ENCODE results near the gene APOA1.

DNA sequence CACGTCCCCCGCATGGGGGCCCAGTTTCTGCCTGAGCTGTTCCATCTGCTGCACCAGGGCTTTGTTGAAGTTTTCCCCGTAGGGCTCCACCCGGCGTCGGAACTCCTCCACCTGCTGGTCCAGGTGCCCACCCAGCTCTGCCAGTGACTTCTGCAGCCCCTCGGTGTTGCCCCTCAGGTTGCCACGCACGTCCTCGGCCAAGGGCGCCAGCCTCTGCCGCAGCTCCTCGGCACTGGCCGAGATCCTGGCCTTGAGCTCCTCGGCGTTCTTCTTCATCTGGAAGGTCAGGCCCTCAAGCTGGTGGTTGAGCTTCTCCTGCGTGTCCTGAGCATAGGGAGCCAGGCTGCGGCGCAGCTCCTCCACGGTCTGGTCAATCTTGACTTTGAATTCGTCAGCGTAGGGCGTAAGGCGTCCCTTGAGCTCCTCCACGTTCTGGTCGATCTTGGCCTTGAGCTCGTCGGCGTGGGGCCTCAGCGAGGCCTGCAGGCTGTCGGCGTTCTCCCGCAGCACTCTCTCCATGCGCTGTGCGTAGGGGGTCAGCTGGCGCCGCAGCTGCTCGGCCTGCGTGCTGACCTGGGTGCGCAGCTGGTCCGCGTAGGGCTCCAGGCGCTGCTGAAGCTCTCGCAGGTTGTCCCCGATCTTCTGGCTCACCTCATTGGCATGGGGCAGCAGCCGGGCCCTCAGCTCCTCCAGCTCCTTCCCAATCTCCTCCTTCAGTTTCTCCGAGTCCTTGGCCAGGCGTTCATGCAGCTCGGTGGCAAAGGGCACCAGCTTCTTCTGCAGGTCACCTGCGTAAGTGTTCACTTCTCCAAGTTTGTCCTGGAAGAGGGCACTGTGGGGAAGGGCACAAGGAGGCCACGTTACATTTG, 16.1 kb downstream of the APOA1 start:
- TF ChIP-seq, protein P1, sequence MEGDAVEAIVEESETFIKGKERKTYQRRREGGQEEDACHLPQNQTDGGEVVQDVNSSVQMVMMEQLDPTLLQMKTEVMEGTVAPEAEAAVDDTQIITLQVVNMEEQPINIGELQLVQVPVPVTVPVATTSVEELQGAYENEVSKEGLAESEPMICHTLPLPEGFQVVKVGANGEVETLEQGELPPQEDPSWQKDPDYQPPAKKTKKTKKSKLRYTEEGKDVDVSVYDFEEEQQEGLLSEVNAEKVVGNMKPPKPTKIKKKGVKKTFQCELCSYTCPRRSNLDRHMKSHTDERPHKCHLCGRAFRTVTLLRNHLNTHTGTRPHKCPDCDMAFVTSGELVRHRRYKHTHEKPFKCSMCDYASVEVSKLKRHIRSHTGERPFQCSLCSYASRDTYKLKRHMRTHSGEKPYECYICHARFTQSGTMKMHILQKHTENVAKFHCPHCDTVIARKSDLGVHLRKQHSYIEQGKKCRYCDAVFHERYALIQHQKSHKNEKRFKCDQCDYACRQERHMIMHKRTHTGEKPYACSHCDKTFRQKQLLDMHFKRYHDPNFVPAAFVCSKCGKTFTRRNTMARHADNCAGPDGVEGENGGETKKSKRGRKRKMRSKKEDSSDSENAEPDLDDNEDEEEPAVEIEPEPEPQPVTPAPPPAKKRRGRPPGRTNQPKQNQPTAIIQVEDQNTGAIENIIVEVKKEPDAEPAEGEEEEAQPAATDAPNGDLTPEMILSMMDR (IDR thresholded peaks at IDR 0.05) = no peak
- TF ChIP-seq POLR2A (IDR thresholded peaks at IDR 0.05) (no peak), EP300 (IDR thresholded peaks at IDR 0.05) (no peak), POLR2AphosphoS5 (IDR thresholded peaks at IDR 0.05) (no peak)

Data from sigmoid colon (tissue), 4 donors.